22Rv1 (cell line): ENCODE data around the gene CACNB2.
"Not testable (repeated sequence)": the region's sequence is repeated elsewhere in the genome, so short reads cannot be mapped to it uniquely, and the experiment has no call there.

Experiments
- ZFX ChIP-seq: fragments of 450-650 bp; IDR thresholded peaks from 2 replicates; pipeline ENCODE4 v1.6.1; 2017; ENCODE audit warnings: antibody characterized with exemption, borderline replicate concordance
- TF ChIP-seq, protein P1 (sequence below): fragments of 450-650 bp; IDR thresholded peaks from 2 replicates; pipeline ENCODE4 v1.5.1; 2017; ENCODE audit warnings: mild to moderate bottlenecking

DNA sequence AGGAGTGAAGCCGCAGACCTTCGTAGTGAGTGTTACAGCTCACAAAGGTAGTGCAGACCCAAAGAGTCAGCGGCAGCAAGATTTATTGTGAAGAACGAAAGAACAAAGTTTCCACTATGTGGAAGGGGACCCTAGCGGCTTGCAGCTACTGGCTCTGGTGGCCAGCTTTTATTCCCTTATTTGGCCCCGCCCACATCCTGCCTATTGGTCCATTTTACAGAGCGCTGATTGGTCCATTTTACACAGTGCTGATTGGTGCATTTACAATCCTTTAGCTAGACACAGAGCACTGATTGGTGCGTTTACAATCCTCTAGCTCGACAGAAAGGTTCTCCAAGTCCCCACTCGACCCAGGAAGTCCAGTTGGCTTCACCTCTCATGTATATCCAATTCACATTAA, 446.4 kb downstream of the CACNB2 start:
- TF ChIP-seq, protein P1, sequence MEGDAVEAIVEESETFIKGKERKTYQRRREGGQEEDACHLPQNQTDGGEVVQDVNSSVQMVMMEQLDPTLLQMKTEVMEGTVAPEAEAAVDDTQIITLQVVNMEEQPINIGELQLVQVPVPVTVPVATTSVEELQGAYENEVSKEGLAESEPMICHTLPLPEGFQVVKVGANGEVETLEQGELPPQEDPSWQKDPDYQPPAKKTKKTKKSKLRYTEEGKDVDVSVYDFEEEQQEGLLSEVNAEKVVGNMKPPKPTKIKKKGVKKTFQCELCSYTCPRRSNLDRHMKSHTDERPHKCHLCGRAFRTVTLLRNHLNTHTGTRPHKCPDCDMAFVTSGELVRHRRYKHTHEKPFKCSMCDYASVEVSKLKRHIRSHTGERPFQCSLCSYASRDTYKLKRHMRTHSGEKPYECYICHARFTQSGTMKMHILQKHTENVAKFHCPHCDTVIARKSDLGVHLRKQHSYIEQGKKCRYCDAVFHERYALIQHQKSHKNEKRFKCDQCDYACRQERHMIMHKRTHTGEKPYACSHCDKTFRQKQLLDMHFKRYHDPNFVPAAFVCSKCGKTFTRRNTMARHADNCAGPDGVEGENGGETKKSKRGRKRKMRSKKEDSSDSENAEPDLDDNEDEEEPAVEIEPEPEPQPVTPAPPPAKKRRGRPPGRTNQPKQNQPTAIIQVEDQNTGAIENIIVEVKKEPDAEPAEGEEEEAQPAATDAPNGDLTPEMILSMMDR: not testable (repeated sequence)
- TF ChIP-seq ZFX: not testable (repeated sequence)
